M059J (cell line): ENCODE results near the gene AGAP1. TPM values are rescaled to one million over a fixed set of nuclear protein-coding genes. Genes with fewer than 3 reads are reported as not detected.
A peak's percentile ranks its signal among the peaks of the same experiment; 100 is the strongest.

Experiments
- DNase-seq: peaks from one replicate; pipeline ENCODE4 v3.0.0-alpha.2; 2012; ENCODE audit warnings: low read depth
- total RNA-seq: library from RNA; depleted of rRNA; stranded (reverse); fragments of >200 nt; shearing (Covaris generic); gene quantifications from 2 replicates; pipeline ENCODE4 v1.2.3, GENCODE V29; 2014

Gene AGAP1
- total RNA-seq, 1 experiment from 2014 or later: 8.7 TPM

- DNase-seq: no peak
Observed at GRCh38 chr2:235533198-235533597, 39.4 kb downstream of the AGAP1 start.

DNA sequence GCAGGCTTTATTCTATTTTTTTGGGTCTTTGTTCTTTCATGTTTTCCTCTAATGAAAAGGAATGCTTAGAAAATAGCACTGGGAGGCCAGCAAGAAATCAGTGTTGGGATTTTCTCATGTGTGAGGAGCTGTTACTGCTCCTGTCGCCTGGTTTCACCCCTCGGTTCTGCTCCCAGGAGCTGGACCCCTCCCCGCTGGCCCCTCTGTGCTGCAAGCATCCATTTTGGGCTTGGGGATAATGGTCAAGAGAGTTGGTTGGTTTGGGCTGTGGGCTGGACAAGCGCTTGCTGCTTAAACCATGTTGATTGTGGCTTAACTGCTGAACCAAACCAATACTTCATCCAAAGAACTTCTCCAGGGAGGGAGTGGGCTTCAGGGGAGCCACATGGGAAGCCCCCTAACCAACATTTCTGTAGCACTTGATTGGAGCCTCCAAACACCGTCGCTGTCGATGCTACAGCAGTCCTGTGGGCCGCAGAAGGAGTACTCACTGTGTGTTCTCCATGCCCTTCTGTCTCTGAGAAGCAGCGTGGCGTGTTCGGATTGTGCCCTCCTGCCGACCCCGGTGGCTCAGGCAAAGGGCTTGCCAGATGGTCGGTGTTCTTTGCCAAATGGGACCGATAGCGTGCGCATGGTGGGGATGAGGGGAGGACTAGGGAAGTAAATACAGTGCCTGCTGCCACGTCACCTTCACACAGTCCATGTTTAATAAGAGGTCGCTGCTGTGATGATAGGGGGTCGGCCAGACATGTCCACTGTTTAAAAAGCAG is 40.0 kb downstream of the AGAP1 start:
- no peak for DNase-seq

DNA sequence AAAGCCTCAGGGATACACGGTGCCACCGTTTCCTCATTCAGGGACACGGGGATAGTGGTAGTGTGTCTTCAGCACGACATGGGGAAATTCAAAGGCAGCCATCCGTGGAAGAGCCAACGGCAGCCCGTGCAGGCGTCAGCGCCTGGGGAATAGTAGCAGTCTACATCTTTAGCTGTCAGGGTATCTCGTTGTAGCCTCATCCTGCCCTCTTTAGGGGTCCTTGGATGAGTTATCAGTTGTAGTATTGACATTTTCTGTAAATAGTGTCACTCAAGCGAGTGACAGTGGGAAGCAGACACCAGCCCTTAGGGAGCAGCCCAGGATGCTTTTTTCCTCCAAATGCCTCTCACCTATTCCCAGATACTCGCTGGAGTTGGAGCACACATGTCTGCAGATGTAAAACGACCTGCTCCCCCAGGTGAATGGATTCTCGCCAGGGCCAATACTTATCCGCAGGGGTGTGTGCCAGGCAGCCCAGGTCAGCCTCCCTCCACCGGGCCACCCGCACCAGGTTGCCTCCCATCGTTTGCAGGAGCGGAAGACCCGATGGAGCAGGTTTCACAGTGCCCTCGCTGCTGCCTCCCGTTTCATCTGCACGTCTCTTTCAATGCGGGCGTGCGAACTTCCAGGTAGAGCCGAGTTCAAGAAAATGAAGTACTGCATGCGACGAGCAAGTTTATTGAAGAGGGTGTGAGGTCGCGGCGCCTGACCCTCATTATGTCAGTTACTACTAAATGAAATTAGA is 41.0 kb downstream of the AGAP1 start:
- no peak for DNase-seq

DNA sequence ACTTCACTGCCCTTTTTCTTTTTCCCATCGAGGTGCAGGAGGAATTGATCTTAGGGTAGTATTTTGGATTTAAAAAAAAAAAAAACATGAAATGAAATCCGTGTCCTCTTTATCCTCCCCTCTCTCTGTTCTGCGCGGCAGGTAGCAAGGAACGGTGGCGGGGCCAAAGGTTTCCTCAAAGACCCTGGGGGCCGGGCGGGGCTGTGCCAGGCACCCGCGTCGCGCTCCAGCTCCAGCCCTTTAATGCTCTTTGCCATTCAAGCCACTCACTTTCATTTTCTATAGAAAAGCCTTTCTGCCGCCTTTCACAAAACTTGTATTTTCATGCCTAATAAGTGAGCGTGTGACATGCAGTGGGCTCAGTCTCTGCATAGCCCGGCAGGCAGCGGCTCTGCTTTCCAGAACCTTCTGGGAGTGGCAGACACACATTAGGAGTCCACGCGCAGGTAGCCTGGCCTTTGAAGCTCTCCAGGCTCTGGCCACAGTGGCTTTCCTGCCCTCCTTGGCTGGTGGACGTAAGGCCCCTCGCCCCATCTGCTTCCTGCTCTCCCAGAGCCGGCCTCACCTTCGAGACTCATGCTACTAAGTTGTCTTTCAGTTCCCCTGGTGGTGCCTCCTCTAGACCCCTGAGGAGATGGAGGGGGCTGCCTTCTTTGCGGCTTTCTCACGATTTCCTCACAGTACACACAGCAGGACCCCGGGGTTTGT is 41.7 kb downstream of the AGAP1 start:
- DNase-seq: no peak

- no peak for DNase-seq
Observed at GRCh38 chr2:235536711-235537110, 42.9 kb downstream of the AGAP1 start.

DNA sequence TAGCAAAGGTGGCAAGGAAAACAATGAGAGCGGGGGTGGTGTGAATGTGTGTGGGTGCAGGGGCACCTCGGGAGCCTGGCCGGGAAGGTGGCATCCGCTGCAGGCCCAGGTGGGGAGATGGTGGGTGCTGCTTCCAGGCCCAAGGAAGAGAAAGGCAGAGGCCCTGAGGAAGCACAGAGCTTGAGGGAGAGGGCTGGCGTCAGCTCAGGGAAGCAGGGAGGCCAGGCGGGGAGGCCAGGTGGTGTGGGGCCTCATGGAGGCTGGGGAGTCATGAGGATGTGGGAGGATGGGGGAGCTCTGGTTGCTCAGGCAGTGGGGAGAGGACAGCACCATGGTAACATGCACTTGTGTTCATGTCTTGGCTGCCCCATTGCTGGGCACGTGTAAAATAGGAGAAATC is 43.3 kb downstream of the AGAP1 start:
- DNase-seq: no peak

DNA sequence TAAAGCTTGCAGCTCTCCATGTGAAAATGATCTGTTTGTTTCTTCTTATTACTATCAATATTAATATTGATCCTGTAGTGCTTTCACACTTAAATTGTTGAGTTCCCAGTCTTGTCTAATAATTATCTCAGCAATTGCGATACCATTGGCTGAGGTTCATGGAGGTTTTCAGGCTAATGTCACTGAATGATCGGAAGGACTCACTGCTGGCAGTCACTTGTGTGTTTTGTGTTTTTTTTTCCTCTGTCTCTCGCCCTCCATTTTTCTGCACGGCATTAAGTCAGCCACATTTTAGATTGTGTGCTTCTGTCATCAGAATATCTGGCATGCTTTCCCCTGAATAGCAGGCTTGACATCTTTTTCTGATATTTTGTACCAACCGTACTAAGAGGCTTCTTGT is 43.7 kb downstream of the AGAP1 start:
- no peak for DNase-seq

GRCh38 chr2:235538144-235538639 is 44.3 kb downstream of the AGAP1 start:
- DNase-seq: no peak

- DNase-seq: no peak
Observed at GRCh38 chr2:235538981-235539380, 45.1 kb downstream of the AGAP1 start.

DNA sequence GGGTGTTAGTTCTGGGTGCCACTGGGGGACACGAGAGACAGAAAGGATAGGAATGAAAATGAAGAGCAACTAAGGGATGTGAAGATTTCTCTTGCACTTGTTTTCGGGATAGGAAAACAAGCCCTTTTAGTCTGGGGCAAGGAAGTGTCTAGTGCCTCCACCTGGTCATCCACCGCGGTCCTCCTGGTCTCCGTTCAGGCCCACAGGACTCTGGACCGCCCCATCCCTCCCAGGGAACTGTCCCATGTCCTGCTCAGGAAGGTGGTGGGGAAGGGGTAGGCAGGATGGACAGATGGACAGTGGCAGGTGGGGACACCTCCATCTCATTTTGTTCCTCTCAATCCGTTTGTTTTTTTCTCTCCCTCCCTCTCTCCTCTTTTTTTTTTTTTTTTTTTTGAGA is 45.9 kb downstream of the AGAP1 start:
- DNase-seq: no peak

DNA sequence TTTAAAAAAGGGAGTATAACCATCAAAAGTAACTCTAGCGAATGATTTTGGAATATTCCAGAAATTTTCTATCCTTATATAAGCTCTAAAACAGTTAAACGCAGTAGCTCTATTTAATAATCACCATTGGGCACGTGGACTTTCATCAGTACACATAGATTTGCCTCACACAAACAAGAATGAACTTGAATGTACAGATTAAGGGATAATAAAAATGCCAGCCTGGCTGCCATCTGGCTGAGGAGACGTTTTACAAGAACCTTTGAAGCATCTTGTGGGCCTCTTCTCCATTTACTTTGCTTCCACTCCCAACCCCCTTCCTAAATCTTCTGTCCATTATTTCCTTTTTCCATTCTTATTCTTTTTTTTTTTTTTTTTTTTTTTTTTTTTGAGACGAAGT is 47.2 kb downstream of the AGAP1 start:
- DNase-seq: no peak

DNA sequence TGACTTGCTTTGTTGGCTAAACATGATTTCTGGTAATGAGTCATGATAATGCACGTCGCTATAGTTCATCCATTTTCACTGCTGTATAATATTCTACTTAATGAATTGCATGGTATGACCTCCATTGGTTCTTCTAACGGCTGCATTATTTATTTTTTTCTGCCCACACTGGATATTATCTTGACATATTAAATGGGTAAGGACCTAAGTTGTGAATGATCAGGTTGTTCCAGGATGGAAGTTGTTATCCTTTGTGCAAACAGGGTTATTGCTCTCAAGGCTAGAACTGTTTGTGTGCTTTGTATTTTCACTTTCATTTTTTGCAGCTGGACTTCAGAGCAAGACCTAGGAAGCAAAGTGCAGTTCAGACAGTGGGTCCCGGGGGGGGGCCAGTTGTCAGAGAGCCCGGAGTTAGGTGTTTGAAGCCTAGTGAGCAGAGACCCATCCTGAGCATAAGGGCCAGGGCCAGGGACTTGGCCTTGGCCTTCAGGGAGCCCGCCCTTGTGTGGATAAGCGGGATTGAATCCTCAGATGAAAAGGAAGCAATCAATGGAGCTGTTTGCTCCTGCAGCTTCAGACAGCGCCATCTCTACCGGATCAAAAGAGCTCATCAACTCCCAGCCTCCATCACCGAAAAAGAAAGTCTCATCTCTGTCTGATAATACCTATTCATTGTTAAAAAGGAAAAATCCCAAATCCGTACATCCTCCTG is 48.2 kb downstream of the AGAP1 start:
- DNase-seq: no peak

DNA sequence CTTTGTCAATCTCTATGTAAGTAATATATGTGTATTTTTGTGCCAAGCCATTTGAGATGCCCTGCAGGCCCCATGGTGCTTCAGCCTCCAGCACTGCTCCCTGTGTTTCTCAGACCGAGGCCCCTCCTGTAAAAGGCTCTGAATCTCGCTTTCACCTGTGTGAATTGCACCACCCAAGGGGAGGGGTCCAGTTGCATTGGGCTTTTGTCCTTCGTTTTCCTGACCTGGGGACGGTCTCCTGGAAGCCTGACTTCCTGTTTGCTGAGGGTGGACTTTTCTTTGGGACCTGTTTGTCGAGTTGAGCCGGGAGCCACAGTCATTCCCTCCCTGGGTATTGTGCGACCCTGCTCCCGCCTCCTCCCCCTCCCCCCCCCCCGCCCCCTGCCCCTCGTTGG is 48.9 kb downstream of the AGAP1 start:
- no peak for DNase-seq

- DNase-seq: peak; percentile 31
Observed at GRCh38 chr2:235543128-235543750, 49.4 kb downstream of the AGAP1 start.

GRCh38 chr2:235543851-235544688 is 50.2 kb downstream of the AGAP1 start:
- DNase-seq: no peak

DNA sequence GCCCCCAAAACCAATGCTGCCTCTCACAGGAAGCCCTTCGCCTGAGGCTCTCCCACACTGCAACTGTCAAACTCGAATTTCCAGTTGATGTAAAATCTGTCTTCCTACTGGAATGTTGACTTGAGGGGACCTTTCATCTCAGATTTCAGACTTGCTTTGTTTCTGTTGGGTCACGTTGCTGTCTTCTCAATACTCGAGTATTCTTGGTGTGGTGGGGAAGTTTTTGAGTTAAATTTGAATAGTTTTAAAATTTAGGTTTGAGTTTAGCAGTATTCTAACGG is 50.8 kb downstream of the AGAP1 start:
- no peak for DNase-seq

- DNase-seq: no peak
Observed at GRCh38 chr2:235545339-235546150, 51.7 kb downstream of the AGAP1 start.

DNA sequence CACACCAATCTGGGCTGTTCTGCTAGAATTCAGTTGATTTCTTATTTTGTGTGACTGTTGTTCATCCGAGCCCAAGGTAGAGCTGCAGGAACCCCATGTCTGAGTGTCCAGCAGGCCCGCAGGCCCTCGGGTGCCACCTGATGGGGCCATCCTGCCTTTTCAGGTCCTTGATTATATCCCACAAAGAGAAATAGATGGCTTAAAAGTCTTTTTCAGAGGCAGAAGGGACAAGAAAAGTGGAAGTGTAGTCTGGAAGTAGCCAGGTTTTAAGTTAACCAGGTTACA is 52.2 kb downstream of the AGAP1 start:
- no peak for DNase-seq

DNA sequence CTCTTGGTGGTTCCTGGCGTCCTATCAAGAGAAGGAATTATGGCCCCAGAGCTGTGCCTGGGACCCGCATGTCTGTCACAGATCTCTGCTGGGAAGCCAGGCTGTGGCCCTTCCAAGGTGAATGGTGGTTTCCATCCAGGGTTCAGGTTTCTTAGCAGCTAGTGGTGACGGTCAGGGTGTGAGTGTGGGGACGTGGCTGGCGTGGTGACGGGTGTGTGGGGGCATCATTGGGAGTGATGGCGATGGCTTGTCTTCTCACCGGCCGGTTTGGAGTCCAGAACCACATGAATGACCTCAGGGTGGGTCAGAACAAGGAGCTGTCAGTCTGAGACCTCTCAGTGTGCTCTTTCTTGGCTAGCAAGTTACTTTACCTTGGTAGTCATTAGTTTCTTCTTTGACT is 52.6 kb downstream of the AGAP1 start:
- no peak for DNase-seq

DNA sequence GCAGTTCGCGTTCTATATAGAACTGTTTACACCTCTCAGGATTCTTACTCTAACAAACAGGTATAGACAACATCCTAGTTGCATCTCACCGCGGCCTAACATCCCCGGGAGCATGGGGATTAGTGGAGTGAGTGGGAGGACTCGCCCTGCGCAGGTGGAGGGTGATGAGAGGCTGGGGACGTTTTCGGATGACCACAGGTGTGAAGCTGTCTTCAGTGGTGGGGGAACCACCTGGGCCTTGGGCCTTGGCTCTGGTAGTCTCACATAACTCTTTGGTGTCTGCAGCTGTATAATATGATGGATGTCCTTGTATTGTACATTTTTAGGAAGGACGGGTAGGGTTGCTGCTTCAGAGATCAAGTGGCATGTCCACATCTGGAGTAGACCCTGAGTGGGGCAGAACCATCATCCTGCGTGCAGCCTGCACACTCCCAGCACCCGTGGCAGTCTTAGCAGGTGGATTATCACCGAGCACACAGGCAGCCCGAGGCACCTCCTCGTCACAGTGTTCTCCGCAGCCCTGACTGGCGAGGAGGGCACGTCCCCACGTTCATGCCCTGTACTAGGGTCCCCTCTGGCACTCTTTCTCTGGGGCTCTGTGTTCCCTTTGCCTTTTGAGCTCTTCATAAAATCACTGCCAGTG is 56.0 kb downstream of the AGAP1 start:
- no peak for DNase-seq
